KBM-7 (cell line): ENCODE measurements around the gene TMEM238L.

Experiments used
- DNase-seq: peaks from one replicate; pipeline ENCODE4 v3.0.0-alpha.2; 2015
- in situ Hi-C: fragments of 300-500 bp; cut with MboI; formaldehyde crosslinking; loops from 2 replicates; pipeline ENCODE4 v1.14.3; 2020; ENCODE audit warnings: low sequenced_read_pairs, low pct_unique_long_range_greater_than_20kb, mixed read lengths

The TMEM238L gene

GRCh38 chr17:10754861-10755591 is 48.9 kb downstream of the TMEM238L start:
- DNase-seq: no peak
- in situ Hi-C loops: no loop called here

GRCh38 chr17:10754109-10754508 is 49.8 kb downstream of the TMEM238L start:
- in situ Hi-C loops: no loop called here
- peak; percentile 20 for DNase-seq

GRCh38 chr17:10752696-10753095 is 51.2 kb downstream of the TMEM238L start:
- no peak for DNase-seq
- in situ Hi-C loops: no loop called here

- in situ Hi-C loops: no loop called here
- DNase-seq: no peak
Observed at GRCh38 chr17:10751563-10751962, 52.3 kb downstream of the TMEM238L start.

- in situ Hi-C loops: no loop called here
- no peak for DNase-seq
Observed at GRCh38 chr17:10750210-10750609, 53.7 kb downstream of the TMEM238L start.

- DNase-seq: no peak
- in situ Hi-C loops: no loop called here
Observed at GRCh38 chr17:10748531-10749181, 55.2 kb downstream of the TMEM238L start.

- in situ Hi-C loops: no loop called here
- no peak for DNase-seq
Observed at GRCh38 chr17:10745231-10745630, 58.7 kb downstream of the TMEM238L start.
